Occipital lobe (tissue), 2 donors: ENCODE results near the gene ECHDC1. TPM values are rescaled to one million over a fixed set of nuclear protein-coding genes. Genes with fewer than 3 reads are reported as not detected.

ENCODE experiments used
- small RNA-seq: library from RNA; depleted of rRNA; stranded (forward); fragments of <200 nt; gene quantifications from one replicate; pipeline ENCODE3, GENCODE V24; 2014
- total RNA-seq: library from RNA; depleted of rRNA; stranded (reverse); fragments of >200 nt; gene quantifications from one replicate; pipeline ENCODE4 v1.2.3, GENCODE V29; 2014

ECHDC1 gene
- total RNA-seq, 1 donor from 2014 or later, result 53.8 TPM

Small RNA genes lying within 50 kb of the gene (small RNA-seq; reads per million reads assigned to genes)
- not detected for gene RNA5SP217

Other genes starting within 250 kb of the ECHDC1 start
- 44.1 TPM for gene RSPO3, start 224.9 kb downstream of the ECHDC1 start, total RNA-seq
- 115 TPM for gene RNF146, start 76.7 kb downstream of the ECHDC1 start, total RNA-seq
- 116 TPM for gene KIAA0408, start 115.8 kb upstream of the ECHDC1 start, total RNA-seq
- gene C6orf58, start 233.6 kb upstream of the ECHDC1 start, total RNA-seq, result 1.4 TPM